Gastroesophageal sphincter (tissue), 3 donors: ENCODE measurements around the gene TNS1.
A peak's percentile ranks its signal among the peaks of the same experiment; 100 is the strongest.

ENCODE experiments used
- CTCF ChIP-seq, 4 experiments: fragments of 200-600 bp in 2 of 4; fragments of 450-650 bp in 2 of 4; sonication (generic) in 1 of 4; IDR thresholded peaks; one replicate each; pipeline ENCODE4 v1.5.1; 2017 to 2019; ENCODE audit warnings: antibody characterized with exemption in 4 of 4, mild to moderate bottlenecking in 2 of 4, moderate library complexity in 2 of 4
- EP300 ChIP-seq: sonication (generic); formaldehyde crosslinking; IDR thresholded peaks from one replicate; pipeline ENCODE4 v1.6.1; 2017; ENCODE audit warnings: antibody characterized with exemption, mild to moderate bottlenecking
- POLR2A ChIP-seq, 2 donors: fragments of 450-650 bp; IDR thresholded peaks; one replicate each; pipeline ENCODE4 v1.6.1; 2017; ENCODE audit warnings: antibody characterized with exemption in 2 of 2, mild to moderate bottlenecking in 2 of 2, moderate library complexity in 1 of 2
- POLR2AphosphoS5 ChIP-seq: sonication (generic); formaldehyde crosslinking; IDR thresholded peaks from one replicate; pipeline ENCODE4 v1.6.1; 2017; ENCODE audit warnings: antibody characterized with exemption

- TF ChIP-seq CTCF (IDR thresholded peaks at IDR 0.05) (peak in 1 of 4 experiments; percentile 32), EP300 (no peak), POLR2A (IDR thresholded peaks at IDR 0.05) (no peak), POLR2AphosphoS5 (peak; percentile 4)
Observed at GRCh38 chr2:217913436-217913835, 89.4 kb downstream of the TNS1 start.
